Measurements from ENCODE around the gene TRIM46. TPM values are rescaled to one million over a fixed set of nuclear protein-coding genes. Genes with fewer than 3 reads are reported as not detected.

The TRIM46 gene
- total RNA-seq, 5 donors from 2014 or later (not counting 1 experiment from before 2014, with no cell fraction given), result 5.1 to 12.2 (median 9.8) TPM

DNA sequence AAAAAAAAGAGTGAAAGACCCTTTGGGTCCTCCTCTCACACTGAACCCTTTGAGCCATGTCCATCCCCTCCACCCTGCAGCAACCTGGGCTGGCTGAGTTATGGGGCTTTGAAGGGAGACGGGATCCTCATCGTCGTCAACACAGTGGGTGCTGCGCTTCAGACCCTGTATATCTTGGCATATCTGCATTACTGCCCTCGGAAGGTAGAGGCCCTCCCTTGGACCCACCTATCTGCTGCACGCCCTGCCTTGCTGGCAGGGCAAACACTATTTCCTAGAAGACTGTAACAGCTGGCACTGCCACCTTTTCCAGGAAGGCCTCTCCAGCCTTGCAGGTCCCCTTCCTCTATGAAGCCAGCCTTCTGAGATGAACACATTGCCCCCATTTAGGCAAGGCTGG is 36.9 kb upstream of the TRIM46 start:
- CTCF ChIA-PET, result interaction anchor here (0.6 to 1.0 kb wide), 7 partner anchors 10 to 52 kb away, joined by 3 to 5 read pairs (median 4); partner anchors contain the start of genes KRTCAP2 (in 1 of the 2) and TRIM46 (in 1 of the 2)
- peak overlapping the region; percentile 99 for H3K27ac ChIP-seq (ENCODE audit: low read length)
- peak in 1 of 4 experiments; percentile 7 for ATAC-seq (replicated peaks in 1 of 4)
- POLR2A ChIA-PET, result interaction anchor here in 1 of 2 donors (0.6 kb wide), 1 partner anchor 175 kb away, joined by 3 read pairs; the partner anchor contains the start of gene PYGO2
- no peaks in the 10 kb centered on the region for H3K9me3 ChIP-seq
- Mint-ChIP-seq H3K27ac (peak overlapping the region; percentile 99), H3K4me3 (peak overlapping the region; percentile 99), H3K36me3 (peaks cover 5% of the 10 kb centered on the region), H3K9me3 (no peaks in the 10 kb centered on the region), H3K4me1 (peaks cover 45 to 55% (median 48%) of the 10 kb centered on the region in 3 donors), H3K27me3 (no peaks in the 10 kb centered on the region)
- H3K4me1 ChIP-seq (ENCODE audit: control insufficient read depth in 1 of 2, extremely low read depth in 1 of 2, insufficient read depth in 2 of 2, low read length in 2 of 2), result peaks cover 2 to 41% of the 10 kb centered on the region in 2 experiments
- peaks cover 0 to 3% of the 10 kb centered on the region in 2 experiments for H3K27me3 ChIP-seq (replicated peaks in 1 of 2; ENCODE audit: control insufficient read depth in 2 of 2, extremely low read depth in 1 of 2, insufficient read depth in 2 of 2, low read length in 1 of 2)
- H3K36me3 ChIP-seq (ENCODE audit: control insufficient read depth in 2 of 2, extremely low read depth in 1 of 2, insufficient read depth in 1 of 2, low read length in 1 of 2), result no peaks in the 10 kb centered on the region
- 8% methylated on average over 2 of the region's 6 CpGs for WGBS (ENCODE audit: insufficient coverage)
- H3K4me3 ChIP-seq (ENCODE audit: control insufficient read depth in 1 of 2, extremely low read depth in 1 of 2, low read length in 1 of 2), result peak overlapping the region; percentile 84 to 97
- DNase-seq, result peak in 3 of 35 experiments; percentile 8 to 37 (median 24)

GRCh38 chr1:155137154-155137949 is 36.3 kb upstream of the TRIM46 start:
- Mint-ChIP-seq H3K27ac (peak overlapping the region; percentile 99), H3K9me3 (no peaks in the 10 kb centered on the region), H3K36me3 (peaks cover 5% of the 10 kb centered on the region), H3K4me3 (peak overlapping the region; percentile 99), H3K4me1 (peaks cover 45 to 55% (median 48%) of the 10 kb centered on the region in 3 donors), H3K27me3 (no peaks in the 10 kb centered on the region)
- ATAC-seq (replicated peaks in 1 of 4), result no peak
- H3K4me3 ChIP-seq (ENCODE audit: control insufficient read depth in 1 of 2, extremely low read depth in 1 of 2, low read length in 1 of 2), result no peak overlapping the region
- peaks cover 2 to 41% of the 10 kb centered on the region in 2 experiments for H3K4me1 ChIP-seq (ENCODE audit: control insufficient read depth in 1 of 2, extremely low read depth in 1 of 2, insufficient read depth in 2 of 2, low read length in 2 of 2)
- no peaks in the 10 kb centered on the region for H3K36me3 ChIP-seq (ENCODE audit: control insufficient read depth in 2 of 2, extremely low read depth in 1 of 2, insufficient read depth in 1 of 2, low read length in 1 of 2)
- ChIA-PET CTCF (interaction anchor here in 1 of 2 donors (0.6 to 1.0 kb wide), 3 partner anchors 25 to 45 kb away, joined by 3 to 4 read pairs (median 3); partner anchors contain the start of gene KRTCAP2), POLR2A (interaction anchor here (0.6 to 0.7 kb wide), 2 partner anchors 175 to 955 kb away, joined by 3 read pairs; partner anchors contain the start of gene PYGO2 (in 1 of the 2))
- peak overlapping the region; percentile 99 for H3K27ac ChIP-seq (ENCODE audit: low read length)
- DNase-seq, result no peak
- H3K27me3 ChIP-seq (replicated peaks in 1 of 2; ENCODE audit: control insufficient read depth in 2 of 2, extremely low read depth in 1 of 2, insufficient read depth in 2 of 2, low read length in 1 of 2), result peaks cover 0 to 3% of the 10 kb centered on the region in 2 experiments
- no peaks in the 10 kb centered on the region for H3K9me3 ChIP-seq
- WGBS (ENCODE audit: insufficient coverage), result 100% methylated on average over 1 of the region's 6 CpGs

DNA sequence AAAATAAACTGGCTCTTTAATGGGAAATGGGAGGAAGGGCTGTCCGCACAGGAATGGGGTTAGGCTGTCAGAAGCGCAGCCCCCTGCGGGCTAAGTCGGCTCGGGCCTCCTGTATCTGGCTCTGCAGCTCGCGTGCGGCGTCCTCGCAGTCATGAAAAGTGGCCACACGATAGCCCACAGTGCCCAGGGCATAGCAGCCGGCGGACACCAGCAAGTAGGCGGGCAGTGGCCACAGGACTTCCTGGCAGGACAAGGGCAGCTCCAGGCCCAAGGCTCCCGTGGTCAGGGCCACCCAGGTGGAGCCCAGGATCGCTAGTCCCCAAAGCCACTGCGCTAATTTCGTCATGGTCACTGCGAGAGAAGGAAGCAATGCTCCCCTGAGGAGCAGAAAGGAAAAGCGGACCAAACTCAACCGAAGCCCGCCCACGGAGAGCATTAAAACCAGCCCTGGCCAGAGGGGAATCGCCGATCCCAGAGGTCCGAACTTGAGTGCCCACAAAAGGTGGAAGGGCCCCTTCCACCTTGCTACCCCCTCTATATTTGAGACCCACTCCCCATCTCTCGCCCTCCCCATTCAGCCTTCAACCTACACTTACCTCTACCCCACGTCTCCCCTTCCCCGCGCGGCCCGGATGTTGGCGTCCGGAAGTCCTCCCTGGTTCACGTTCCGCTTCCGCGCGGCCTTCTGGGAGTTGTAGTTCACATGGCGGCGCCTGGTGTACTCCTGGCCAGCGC is 33.6 kb upstream of the TRIM46 start, which contains the start of gene DPM3:
TSS of gene DPM3 (minus strand) at position 637 of the 735 bp plus-strand sequence. CDS start at position 346, 291 bp downstream.
- ATAC-seq (replicated peaks in 1 of 4) (peak; percentile 73 to 75 (median 74)), DNase-seq (peak; percentile 73 to 93 (median 86))
- Mint-ChIP-seq H3K36me3 (peaks cover 5% of the 10 kb centered on the region), H3K4me3 (peak within 1 kb of the TSS; percentile 97 to 98 (median 98)), H3K4me1 (peaks cover 39 to 49% (median 42%) of the 10 kb centered on the region in 3 donors), H3K9me3 (no peaks in the 10 kb centered on the region), H3K27me3 (peaks cover 0 to 2% of the 10 kb centered on the region in 2 donors), H3K27ac (peak within 1 kb of the TSS; percentile 95 to 98)
- H3K4me1 ChIP-seq (ENCODE audit: control insufficient read depth in 1 of 2, extremely low read depth in 1 of 2, insufficient read depth in 2 of 2, low read length in 2 of 2), result peaks cover 2 to 37% of the 10 kb centered on the region in 2 experiments
- H3K27me3 ChIP-seq (replicated peaks in 1 of 2; ENCODE audit: control insufficient read depth in 2 of 2, extremely low read depth in 1 of 2, insufficient read depth in 2 of 2, low read length in 1 of 2), result peaks cover 0 to 3% of the 10 kb centered on the region in 2 experiments
- H3K9me3 ChIP-seq, result no peaks in the 10 kb centered on the region
- ChIA-PET CTCF (no interaction called here), POLR2A (no interaction called here)
- peak within 1 kb of the TSS; percentile 66 to 93 for H3K4me3 ChIP-seq (ENCODE audit: control insufficient read depth in 1 of 2, extremely low read depth in 1 of 2, low read length in 1 of 2)
- peak within 1 kb of the TSS; percentile 71 for H3K27ac ChIP-seq (ENCODE audit: low read length)
- 1% methylated on average over 41 of the region's 42 CpGs for WGBS (ENCODE audit: insufficient coverage)
- H3K36me3 ChIP-seq (ENCODE audit: control insufficient read depth in 2 of 2, extremely low read depth in 1 of 2, insufficient read depth in 1 of 2, low read length in 1 of 2), result no peaks in the 10 kb centered on the region

- no peaks in the 10 kb centered on the region for H3K36me3 ChIP-seq (ENCODE audit: control insufficient read depth in 2 of 2, extremely low read depth in 1 of 2, insufficient read depth in 1 of 2, low read length in 1 of 2)
- Mint-ChIP-seq H3K36me3 (peaks cover 5% of the 10 kb centered on the region), H3K9me3 (no peaks in the 10 kb centered on the region), H3K27ac (peak overlapping the region; percentile 95 to 98), H3K4me1 (peaks cover 34 to 43% (median 37%) of the 10 kb centered on the region in 3 donors), H3K27me3 (peaks cover 3 to 4% of the 10 kb centered on the region in 2 donors), H3K4me3 (peak overlapping the region; percentile 97 to 98 (median 98))
- H3K4me3 ChIP-seq (ENCODE audit: control insufficient read depth in 1 of 2, extremely low read depth in 1 of 2, low read length in 1 of 2), result peak overlapping the region; percentile 66 to 93
- no peak for DNase-seq
- ATAC-seq (replicated peaks in 1 of 4), result no peak
- ChIA-PET CTCF (interaction anchor here in 1 of 2 donors (0.6 kb wide), 1 partner anchor 702 kb away, joined by 3 read pairs; no protein-coding TSS in a partner anchor), POLR2A (no interaction called here)
- H3K27me3 ChIP-seq (replicated peaks in 1 of 2; ENCODE audit: control insufficient read depth in 2 of 2, extremely low read depth in 1 of 2, insufficient read depth in 2 of 2, low read length in 1 of 2), result peaks cover 0 to 3% of the 10 kb centered on the region in 2 experiments
- 0% methylated on average over 8 of the region's 11 CpGs for WGBS (ENCODE audit: insufficient coverage)
- H3K9me3 ChIP-seq, result no peaks in the 10 kb centered on the region
- peak overlapping the region; percentile 71 for H3K27ac ChIP-seq (ENCODE audit: low read length)
- H3K4me1 ChIP-seq (ENCODE audit: control insufficient read depth in 1 of 2, extremely low read depth in 1 of 2, insufficient read depth in 2 of 2, low read length in 2 of 2), result peaks cover 2 to 32% of the 10 kb centered on the region in 2 experiments
These were observed 33.1 kb upstream of the TRIM46 start for GRCh38 chr1:155140630-155140953.

- Mint-ChIP-seq H3K9me3 (no peaks in the 10 kb centered on the region), H3K27me3 (peaks cover 10% of the 10 kb centered on the region in 2 donors), H3K27ac (no peak overlapping the region), H3K36me3 (peaks cover 5% of the 10 kb centered on the region), H3K4me1 (peaks cover 29 to 34% (median 31%) of the 10 kb centered on the region in 3 donors), H3K4me3 (no peak overlapping the region)
- Histone ChIP-seq H3K9me3 (no peaks in the 10 kb centered on the region), H3K27ac (ENCODE audit: low read length) (no peak overlapping the region), H3K4me1 (ENCODE audit: control insufficient read depth in 1 of 2, extremely low read depth in 1 of 2, insufficient read depth in 2 of 2, low read length in 2 of 2) (peaks cover 2 to 26% of the 10 kb centered on the region in 2 experiments), H3K4me3 (ENCODE audit: control insufficient read depth in 1 of 2, extremely low read depth in 1 of 2, low read length in 1 of 2) (no peak overlapping the region), H3K36me3 (ENCODE audit: control insufficient read depth in 2 of 2, extremely low read depth in 1 of 2, insufficient read depth in 1 of 2, low read length in 1 of 2) (no peaks in the 10 kb centered on the region), H3K27me3 (replicated peaks in 1 of 2; ENCODE audit: control insufficient read depth in 2 of 2, extremely low read depth in 1 of 2, insufficient read depth in 2 of 2, low read length in 1 of 2) (peaks cover 0 to 12% of the 10 kb centered on the region in 2 experiments)
- ChIA-PET POLR2A (no interaction called here), CTCF (no interaction called here)
- ATAC-seq (replicated peaks in 1 of 4) (no peak), DNase-seq (no peak)
- WGBS (ENCODE audit: insufficient coverage), result no CpG with 5 or more reads among the region's 7 CpGs
These were observed 31.9 kb upstream of the TRIM46 start for GRCh38 chr1:155141749-155142148.

- Histone ChIP-seq H3K27ac (ENCODE audit: low read length) (no peak overlapping the region), H3K9me3 (no peaks in the 10 kb centered on the region), H3K4me1 (ENCODE audit: control insufficient read depth in 1 of 2, extremely low read depth in 1 of 2, insufficient read depth in 2 of 2, low read length in 2 of 2) (peaks cover 0 to 3% of the 10 kb centered on the region in 2 experiments), H3K27me3 (replicated peaks in 1 of 2; ENCODE audit: control insufficient read depth in 2 of 2, extremely low read depth in 1 of 2, insufficient read depth in 2 of 2, low read length in 1 of 2) (peaks cover 0 to 24% of the 10 kb centered on the region in 2 experiments), H3K4me3 (ENCODE audit: control insufficient read depth in 1 of 2, extremely low read depth in 1 of 2, low read length in 1 of 2) (no peak overlapping the region), H3K36me3 (ENCODE audit: control insufficient read depth in 2 of 2, extremely low read depth in 1 of 2, insufficient read depth in 1 of 2, low read length in 1 of 2) (no peaks in the 10 kb centered on the region)
- DNase-seq (no peak), ATAC-seq (replicated peaks in 1 of 4) (no peak)
- Mint-ChIP-seq H3K4me3 (no peak overlapping the region), H3K36me3 (no peaks in the 10 kb centered on the region), H3K27ac (no peak overlapping the region), H3K4me1 (peaks cover 2 to 11% (median 3%) of the 10 kb centered on the region in 3 donors), H3K27me3 (peaks cover 19 to 28% of the 10 kb centered on the region in 2 donors), H3K9me3 (no peaks in the 10 kb centered on the region)
- ChIA-PET CTCF (interaction anchor here in 1 of 2 donors (1.3 kb wide), 1 partner anchor 11 kb away, joined by 3 read pairs; no protein-coding TSS in a partner anchor), POLR2A (no interaction called here)
- no CpG with 5 or more reads among the region's 3 CpGs for WGBS (ENCODE audit: insufficient coverage)
These were observed 28.2 kb upstream of the TRIM46 start for GRCh38 chr1:155145491-155145890.

Data from T-cell (primary cell).